Measurements from ENCODE around the gene CYP26A1.

Gene CYP26A1

GRCh38 chr10:93081834-93082233 is 8.1 kb downstream of the CYP26A1 start:
- intact Hi-C loops (cut with DNase I; ENCODE audit: low total_unique reads), result loop anchor here (5.0 to 10.0 kb wide), 2 partner anchors 205 to 273 kb away; no protein-coding TSS in a partner anchor
- H3K4me3 ChIP-seq, result no peak overlapping the region
- TF ChIP-seq CTCF (IDR thresholded peaks at IDR 0.05), result no peak
- peaks cover 0 to 9% (median 8%) of the 10 kb centered on the region in 4 donors for H3K4me1 ChIP-seq
- H3K9me3 ChIP-seq, result no peaks in the 10 kb centered on the region
- H3K36me3 ChIP-seq, result no peaks in the 10 kb centered on the region
- DNase-seq, result no peak
- no peaks in the 10 kb centered on the region for H3K27me3 ChIP-seq
- H3K27ac ChIP-seq, result no peak overlapping the region

- Histone ChIP-seq H3K27ac (no peak overlapping the region), H3K36me3 (no peaks in the 10 kb centered on the region), H3K27me3 (no peaks in the 10 kb centered on the region), H3K4me1 (peaks cover 0 to 9% (median 8%) of the 10 kb centered on the region in 4 donors), H3K9me3 (no peaks in the 10 kb centered on the region), H3K4me3 (no peak overlapping the region)
- no peak for DNase-seq
- no peak for TF ChIP-seq CTCF (IDR thresholded peaks at IDR 0.05)
- intact Hi-C loops (cut with DNase I; ENCODE audit: low total_unique reads), result loop anchor here (5.0 to 10.0 kb wide), 2 partner anchors 203 to 271 kb away; no protein-coding TSS in a partner anchor
These were observed 10.2 kb downstream of the CYP26A1 start for GRCh38 chr10:93083743-93084539.

GRCh38 chr10:93085272-93085859 is 11.7 kb downstream of the CYP26A1 start:
- Histone ChIP-seq H3K9me3 (no peaks in the 10 kb centered on the region), H3K27me3 (no peaks in the 10 kb centered on the region), H3K36me3 (no peaks in the 10 kb centered on the region), H3K4me3 (no peak overlapping the region), H3K4me1 (peaks cover 0 to 3% (median 2%) of the 10 kb centered on the region in 4 donors), H3K27ac (no peak overlapping the region)
- intact Hi-C loops (cut with DNase I; ENCODE audit: low total_unique reads), result loop anchor here (10.0 kb wide), 1 partner anchor 269 kb away; no protein-coding TSS in a partner anchor
- no peak for DNase-seq
- no peak for TF ChIP-seq CTCF (IDR thresholded peaks at IDR 0.05)

- Histone ChIP-seq H3K4me1 (no peaks in the 10 kb centered on the region), H3K4me3 (no peak overlapping the region), H3K27me3 (no peaks in the 10 kb centered on the region), H3K27ac (no peak overlapping the region), H3K9me3 (no peaks in the 10 kb centered on the region), H3K36me3 (no peaks in the 10 kb centered on the region)
- intact Hi-C loops (cut with DNase I; ENCODE audit: low total_unique reads), result loop anchor here (10.0 kb wide), 1 partner anchor 269 kb away; no protein-coding TSS in a partner anchor
- no peak for TF ChIP-seq CTCF (IDR thresholded peaks at IDR 0.05)
- no peak for DNase-seq
These were observed 12.6 kb downstream of the CYP26A1 start for GRCh38 chr10:93086289-93086688.

- intact Hi-C loops (cut with DNase I; ENCODE audit: low total_unique reads), result loop anchor here (10.0 kb wide), 1 partner anchor 267 kb away; no protein-coding TSS in a partner anchor
These were observed 14.2 kb downstream of the CYP26A1 start for GRCh38 chr10:93087846-93088245.

More at GRCh38 chr10:93087846-93088245, 14.2 kb downstream of the CYP26A1 start:
- no peak for TF ChIP-seq CTCF (IDR thresholded peaks at IDR 0.05)
- no peaks in the 10 kb centered on the region for H3K27me3 ChIP-seq
- no peak for DNase-seq
- H3K9me3 ChIP-seq, result no peaks in the 10 kb centered on the region
- no peak overlapping the region for H3K27ac ChIP-seq
- H3K4me1 ChIP-seq, result no peaks in the 10 kb centered on the region
- H3K36me3 ChIP-seq, result no peaks in the 10 kb centered on the region
- H3K4me3 ChIP-seq, result no peak overlapping the region

All from tibial artery (tissue), 4 donors.